ENCODE data around the gene DLG1.

GRCh38 chr3:197256836-197257444 lies 41.5 kb downstream of the DLG1 start:
- TF ChIP-seq SNAPC5 (CRISPR knock-in tag; IDR thresholded peaks at IDR 0.05) (no peak), MXD1 (CRISPR knock-in tag; IDR thresholded peaks at IDR 0.05; ENCODE audit: borderline replicate concordance, poor library complexity, severe bottlenecking) (no peak), E2F1 (CRISPR knock-in tag; IDR thresholded peaks at IDR 0.05) (no peak)
